ENCODE results near the gene FRAT1.
"Not testable (repeated sequence)": the region's sequence is repeated elsewhere in the genome, so short reads cannot be mapped to it uniquely, and the experiment has no call there.

Gene FRAT1

GRCh38 chr10:97334370-97335175, 15.5 kb downstream of the FRAT1 start, which contains the start of gene FRAT2:
FRAT2 (minus strand) TSS chr10:97334729; CDS start chr10:97334572, 157 bp downstream.
- DNase-seq (ENCODE audit: low read depth in 2 of 2), result peak; percentile 77 to 82

GRCh38 chr10:97335188-97335619, 16.1 kb downstream of the FRAT1 start:
- no peak for DNase-seq (ENCODE audit: low read depth in 2 of 2)

GRCh38 chr10:97336006-97336405, 16.9 kb downstream of the FRAT1 start:
- no peak for DNase-seq (ENCODE audit: low read depth in 2 of 2)

- DNase-seq (ENCODE audit: low read depth in 2 of 2), result no peak
These were observed 17.4 kb downstream of the FRAT1 start for GRCh38 chr10:97336446-97336845.

GRCh38 chr10:97336942-97337831, 18.1 kb downstream of the FRAT1 start:
- DNase-seq (ENCODE audit: low read depth in 2 of 2), result no peak

GRCh38 chr10:97338041-97338440, 19.0 kb downstream of the FRAT1 start:
- DNase-seq (ENCODE audit: low read depth in 2 of 2), result no peak

- no peak for DNase-seq (ENCODE audit: low read depth in 2 of 2)
These were observed 22.3 kb downstream of the FRAT1 start for GRCh38 chr10:97341416-97341815.

GRCh38 chr10:97343664-97344063, 24.6 kb downstream of the FRAT1 start:
- DNase-seq (ENCODE audit: low read depth in 2 of 2), result not testable (repeated sequence)

- DNase-seq (ENCODE audit: low read depth in 2 of 2), result no peak
These were observed 28.2 kb downstream of the FRAT1 start for GRCh38 chr10:97347317-97347716.

- DNase-seq (ENCODE audit: low read depth in 2 of 2), result no peak
These were observed 30.9 kb downstream of the FRAT1 start for GRCh38 chr10:97349752-97350513.

- DNase-seq (ENCODE audit: low read depth in 2 of 2), result no peak
These were observed 34.9 kb downstream of the FRAT1 start for GRCh38 chr10:97353945-97354344.

GRCh38 chr10:97355571-97355975, 36.5 kb downstream of the FRAT1 start:
- no peak for DNase-seq (ENCODE audit: low read depth in 2 of 2)

- DNase-seq (ENCODE audit: low read depth in 2 of 2), result no peak
These were observed 37.3 kb downstream of the FRAT1 start for GRCh38 chr10:97356318-97356914.

GRCh38 chr10:97356918-97357317, 37.8 kb downstream of the FRAT1 start:
- no peak for DNase-seq (ENCODE audit: low read depth in 2 of 2)

- DNase-seq (ENCODE audit: low read depth in 2 of 2), result no peak
These were observed 39.3 kb downstream of the FRAT1 start for GRCh38 chr10:97358349-97358748.

GRCh38 chr10:97358781-97359180, 39.7 kb downstream of the FRAT1 start:
- no peak for DNase-seq (ENCODE audit: low read depth in 2 of 2)

- no peak for DNase-seq (ENCODE audit: low read depth in 2 of 2)
These were observed 41.9 kb downstream of the FRAT1 start for GRCh38 chr10:97360705-97361536.

GRCh38 chr10:97361537-97361901, 42.4 kb downstream of the FRAT1 start:
- no peak for DNase-seq (ENCODE audit: low read depth in 2 of 2)

GRCh38 chr10:97362310-97363033, 43.4 kb downstream of the FRAT1 start:
- no peak for DNase-seq (ENCODE audit: low read depth in 2 of 2)

- DNase-seq (ENCODE audit: low read depth in 2 of 2), result no peak
These were observed 44.0 kb downstream of the FRAT1 start for GRCh38 chr10:97363071-97363470.

Measured in stimulated activated CD8-positive, alpha-beta memory T cell treated with anti-CD3 and anti-CD28 coated beads, Interleukin-2, amount 100 ng/mL, for 48 hours (primary cell).